ENCODE data around the gene MSI2.

MSI2 gene

DNA sequence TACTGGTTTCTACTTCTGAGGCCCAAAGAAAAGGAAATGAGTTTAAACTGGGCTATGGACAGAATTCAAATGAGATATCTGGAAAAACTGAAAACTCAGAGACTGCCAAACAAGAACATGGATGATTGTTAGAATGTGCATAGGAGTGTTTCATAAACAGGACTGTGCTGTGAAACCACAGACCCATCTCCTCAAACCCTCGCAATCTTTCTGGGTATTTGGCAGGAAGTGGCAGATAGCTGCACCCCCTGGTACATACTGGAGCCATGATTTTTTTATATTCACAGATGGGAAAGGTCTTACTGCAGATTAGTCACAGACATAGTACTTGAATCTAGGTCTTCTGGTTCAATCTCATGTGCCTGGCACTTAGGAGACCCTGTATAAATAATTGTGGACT, 343.8 kb downstream of the MSI2 start:
- no peak for DNase-seq (ENCODE audit: low read depth)

- no peak for DNase-seq (ENCODE audit: low read depth)
Measured at GRCh38 chr17:57601143-57601735, 344.9 kb downstream of the MSI2 start.

GRCh38 chr17:57602896-57603295, 346.6 kb downstream of the MSI2 start:
- DNase-seq (ENCODE audit: low read depth) = no peak

DNA sequence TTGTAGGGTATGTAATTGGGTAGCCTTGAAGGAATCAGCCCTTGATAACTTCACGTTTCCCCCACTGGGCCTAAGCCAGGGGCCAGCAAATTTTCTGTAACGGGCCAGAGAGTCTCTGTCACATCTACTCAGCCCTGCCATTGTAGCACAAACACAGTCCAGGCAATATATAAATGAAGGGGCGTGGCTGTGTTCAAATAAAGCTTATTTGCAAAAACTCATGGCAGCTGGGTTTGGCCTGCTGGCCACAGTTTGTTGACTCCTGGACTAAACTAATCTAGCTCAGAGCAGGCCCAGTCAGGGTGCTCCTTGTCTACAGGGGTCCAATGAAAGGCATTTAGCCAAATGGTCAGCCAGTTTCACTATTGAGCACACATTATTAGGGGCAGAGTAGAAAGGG, 347.2 kb downstream of the MSI2 start:
- DNase-seq (ENCODE audit: low read depth) = no peak

GRCh38 chr17:57603978-57604377, 347.7 kb downstream of the MSI2 start:
- DNase-seq (ENCODE audit: low read depth) = peak; percentile 53

- DNase-seq (ENCODE audit: low read depth) = no peak
Measured at GRCh38 chr17:57604771-57605674, 348.7 kb downstream of the MSI2 start.

DNA sequence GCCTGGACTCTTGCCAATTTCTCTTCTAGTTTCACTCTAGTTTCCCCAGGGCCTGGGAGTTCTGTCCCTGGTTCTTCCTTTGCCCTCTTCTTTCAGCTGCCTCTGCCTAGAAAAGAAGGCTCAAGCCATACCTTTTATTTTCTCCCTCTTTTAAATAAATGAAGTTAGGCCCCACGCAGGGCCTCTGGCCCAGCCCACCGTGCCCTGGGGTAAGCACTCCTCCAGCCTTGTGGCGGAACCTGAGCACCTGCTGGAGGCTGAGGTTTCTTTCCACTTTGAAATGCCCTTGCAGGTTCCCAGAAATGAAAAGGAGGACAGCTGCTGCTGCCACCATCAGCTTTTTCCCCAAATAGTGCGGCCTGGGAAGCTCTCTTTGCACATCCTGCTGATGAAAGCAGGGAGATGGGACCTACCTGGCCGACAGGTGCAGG, 349.4 kb downstream of the MSI2 start:
- DNase-seq (ENCODE audit: low read depth) = no peak

GRCh38 chr17:57606111-57606875, 350.0 kb downstream of the MSI2 start:
- DNase-seq (ENCODE audit: low read depth) = no peak

DNA sequence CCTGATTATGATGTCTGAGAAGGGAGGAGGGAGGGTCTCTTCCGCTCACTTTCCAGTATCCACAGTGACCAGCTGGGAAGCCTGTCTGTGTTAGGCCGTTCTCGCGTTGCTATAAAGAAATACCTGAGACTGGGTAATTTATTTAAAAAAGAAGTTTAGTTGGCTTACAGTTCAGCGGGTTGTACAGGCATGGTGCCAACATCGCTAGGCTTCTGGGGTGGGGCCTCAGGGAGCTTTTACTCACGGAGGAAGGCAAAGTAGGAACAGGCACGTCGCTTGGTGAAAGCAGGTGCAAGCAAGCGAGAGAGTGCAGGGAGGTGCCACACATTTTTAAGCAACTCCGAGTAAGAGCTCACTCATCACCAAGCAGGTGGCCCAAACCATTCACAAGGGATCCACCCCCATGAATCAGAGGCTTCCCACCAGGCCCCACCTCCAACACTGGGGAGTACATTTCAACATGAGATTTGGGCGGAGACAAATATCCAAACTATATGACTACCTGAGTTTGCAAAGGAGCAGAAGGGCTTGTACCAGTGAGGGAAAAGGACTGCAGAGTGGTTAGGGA, 351.3 kb downstream of the MSI2 start:
- no peak for DNase-seq (ENCODE audit: low read depth)

GRCh38 chr17:57608369-57609124, 352.2 kb downstream of the MSI2 start:
- no peak for DNase-seq (ENCODE audit: low read depth)

GRCh38 chr17:57609125-57609877, 353.0 kb downstream of the MSI2 start:
- DNase-seq (ENCODE audit: low read depth) = no peak

- DNase-seq (ENCODE audit: low read depth) = no peak
Measured at GRCh38 chr17:57609878-57610270, 353.6 kb downstream of the MSI2 start.

- no peak for DNase-seq (ENCODE audit: low read depth)
Measured at GRCh38 chr17:57612202-57613071, 356.1 kb downstream of the MSI2 start.

DNA sequence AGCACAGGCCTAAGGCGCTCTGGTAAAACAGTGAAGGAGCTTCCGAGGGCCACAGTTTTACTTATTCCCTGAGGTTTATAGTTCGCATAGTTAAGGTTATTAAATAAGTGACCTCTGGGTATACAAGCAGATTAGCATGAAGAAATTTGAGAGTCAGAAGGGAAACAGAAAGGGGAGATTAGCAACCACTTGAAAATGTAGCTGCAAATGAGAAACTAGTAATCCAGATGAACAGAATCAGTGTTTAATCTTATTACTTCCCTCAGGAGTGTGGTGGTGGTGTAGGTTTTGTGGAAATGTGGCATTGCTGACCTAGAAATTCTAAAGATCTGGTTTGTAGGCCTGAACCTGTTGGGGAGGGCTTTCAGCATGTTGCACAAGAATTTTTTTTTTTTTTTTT, 358.4 kb downstream of the MSI2 start:
- no peak for DNase-seq (ENCODE audit: low read depth)

DNA sequence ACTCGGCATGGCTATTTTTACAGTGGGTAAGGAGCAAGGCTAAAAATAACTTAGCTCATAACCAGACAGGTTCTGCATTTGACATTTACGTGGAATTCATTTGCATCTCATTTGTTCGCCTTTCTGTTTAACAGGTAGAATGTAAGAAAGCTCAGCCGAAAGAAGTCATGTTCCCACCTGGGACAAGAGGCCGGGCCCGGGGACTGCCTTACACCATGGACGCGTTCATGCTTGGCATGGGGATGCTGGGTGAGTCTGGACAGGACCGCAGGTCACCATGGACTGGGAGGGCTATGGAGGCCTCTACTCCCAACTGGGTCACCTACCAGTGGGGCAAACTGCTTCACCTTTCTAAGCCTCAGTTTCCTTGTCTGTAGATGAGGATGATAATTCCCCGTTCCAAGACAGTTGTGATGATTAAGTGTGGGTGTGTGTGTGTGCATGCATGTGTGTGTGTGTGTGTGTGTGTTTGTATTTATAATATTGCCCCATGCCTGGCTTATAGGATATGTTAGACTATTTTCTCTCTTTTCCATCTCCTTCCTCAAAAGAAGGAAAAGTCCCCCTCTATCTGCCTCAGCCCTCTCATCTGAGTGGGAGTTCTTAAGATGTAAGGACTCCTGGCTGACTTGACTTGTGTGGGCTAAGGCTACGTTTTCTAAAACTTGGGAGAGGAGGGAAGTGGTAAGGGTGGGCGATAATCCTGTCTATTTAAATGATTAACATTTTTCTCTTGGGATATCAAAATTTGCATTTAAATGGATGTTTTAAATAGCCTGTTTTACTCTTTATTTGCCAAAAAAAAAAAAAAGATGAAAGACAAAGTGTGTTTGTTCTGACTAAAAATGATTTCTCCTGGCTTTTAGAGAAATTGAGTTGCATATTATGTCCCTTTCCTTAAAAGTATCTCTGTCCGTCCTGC, 359.8 kb downstream of the MSI2 start:
- no peak for DNase-seq (ENCODE audit: low read depth)

GRCh38 chr17:57617218-57617617, 360.9 kb downstream of the MSI2 start:
- DNase-seq (ENCODE audit: low read depth) = no peak

DNA sequence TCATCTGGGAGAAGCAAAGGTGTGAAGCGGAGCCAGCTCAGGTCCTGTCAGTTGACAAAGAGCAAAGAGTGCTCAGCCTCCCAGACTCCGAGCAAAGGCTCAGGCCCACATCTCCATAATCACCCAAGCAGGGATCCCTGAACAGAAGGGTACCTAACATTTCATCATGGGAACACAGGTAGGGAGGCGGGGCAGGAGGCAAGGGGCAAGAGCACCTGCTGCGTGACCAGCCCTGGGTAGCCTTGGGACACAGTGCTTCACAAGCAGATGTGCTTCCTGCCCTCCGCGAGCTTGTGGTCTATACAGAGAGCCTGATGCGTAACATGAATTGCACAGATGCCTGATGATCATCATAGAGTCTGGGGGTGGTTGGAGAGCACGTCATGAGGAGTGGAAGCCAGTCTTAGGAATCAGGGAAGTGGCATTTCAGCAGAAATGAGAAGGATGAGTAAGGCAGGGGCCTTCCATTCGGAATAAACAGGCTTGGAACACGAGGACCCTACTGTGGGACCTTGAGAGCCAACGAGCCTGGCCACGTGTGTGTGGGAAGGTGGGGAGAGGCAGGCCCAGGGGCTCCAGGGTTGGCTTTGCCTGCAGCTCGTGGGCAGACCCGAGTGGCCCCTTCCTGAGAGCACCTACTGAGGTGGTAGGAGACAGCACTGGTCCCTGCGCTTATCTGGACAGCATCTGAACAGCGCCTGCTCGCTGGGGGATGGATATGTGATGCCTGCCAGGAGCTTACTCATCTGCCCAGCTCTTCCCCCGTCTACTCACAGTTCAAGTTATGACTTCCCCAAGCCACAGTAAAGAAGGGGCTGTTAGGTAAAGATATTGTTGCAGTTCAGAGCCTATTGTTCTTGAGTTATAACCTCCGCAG, 363.0 kb downstream of the MSI2 start:
- no peak for DNase-seq (ENCODE audit: low read depth)

- DNase-seq (ENCODE audit: low read depth) = no peak
Measured at GRCh38 chr17:57620576-57620975, 364.3 kb downstream of the MSI2 start.

Measured in stimulated activated CD4-positive, alpha-beta T cell treated with anti-CD3 and anti-CD28 coated beads, Interleukin-2, amount 100 ng/mL, for 4 hours (primary cell).